GM19324 (cell line): ENCODE data around the gene WWP2.
"Not testable (repeated sequence)": the region's sequence is repeated elsewhere in the genome, so short reads cannot be mapped to it uniquely, and the experiment has no call there.

Source experiments
- ATAC-seq: cut with Tn5 transposase; IDR thresholded peaks from one replicate; pipeline ENCODE4 v1.9.1; 2021; ENCODE audit warnings: mild to moderate bottlenecking, moderate library complexity; ENCODE audit not compliant: unreplicated experiment, low FRiP score

The WWP2 gene

GRCh38 chr16:69938981-69939820 lies 177.1 kb downstream of the WWP2 start:
- ATAC-seq: no peak

- ATAC-seq: no peak
These were observed 177.9 kb downstream of the WWP2 start for GRCh38 chr16:69939821-69940585.

GRCh38 chr16:69940676-69941075 lies 178.5 kb downstream of the WWP2 start:
- no peak for ATAC-seq

GRCh38 chr16:69941251-69942098 lies 179.3 kb downstream of the WWP2 start:
- ATAC-seq: no peak

- no peak for ATAC-seq
These were observed 180.0 kb downstream of the WWP2 start for GRCh38 chr16:69942099-69942491.

- no peak for ATAC-seq
These were observed 180.6 kb downstream of the WWP2 start for GRCh38 chr16:69942627-69943170.

GRCh38 chr16:69943241-69944036 lies 181.3 kb downstream of the WWP2 start:
- not testable (repeated sequence) for ATAC-seq

GRCh38 chr16:69950411-69950810 lies 188.3 kb downstream of the WWP2 start:
- ATAC-seq: not testable (repeated sequence)

GRCh38 chr16:69951017-69951671 lies 189.0 kb downstream of the WWP2 start, which contains the start of gene CLEC18A:
Gene CLEC18A (plus strand): TSS chr16:69951334. CDS start chr16:69951367, 33 bp downstream.
- not testable (repeated sequence) for ATAC-seq

GRCh38 chr16:69951672-69952031 lies 189.5 kb downstream of the WWP2 start:
- not testable (repeated sequence) for ATAC-seq

- not testable (repeated sequence) for ATAC-seq
These were observed 190.0 kb downstream of the WWP2 start for GRCh38 chr16:69952116-69952515.

GRCh38 chr16:69952572-69953355 lies 190.6 kb downstream of the WWP2 start:
- not testable (repeated sequence) for ATAC-seq

GRCh38 chr16:69954241-69954640 lies 192.1 kb downstream of the WWP2 start:
- not testable (repeated sequence) for ATAC-seq

- ATAC-seq: not testable (repeated sequence)
These were observed 201.2 kb downstream of the WWP2 start for GRCh38 chr16:69963312-69963711.

- not testable (repeated sequence) for ATAC-seq
These were observed 203.0 kb downstream of the WWP2 start for GRCh38 chr16:69964960-69965660.

- ATAC-seq: not testable (repeated sequence)
These were observed 203.5 kb downstream of the WWP2 start for GRCh38 chr16:69965661-69966054.

- ATAC-seq: not testable (repeated sequence)
These were observed 205.6 kb downstream of the WWP2 start for GRCh38 chr16:69967688-69968087.

GRCh38 chr16:69968125-69968524 lies 206.0 kb downstream of the WWP2 start:
- not testable (repeated sequence) for ATAC-seq
